GM10266 (cell line): Measurements from ENCODE around the gene ACSL6.

ENCODE experiments used
- DNase-seq: peaks from one replicate; pipeline ENCODE4 v3.0.0; 2012; ENCODE audit errors: extremely low spot score
- TF ChIP-seq, protein P1 (sequence below): IDR thresholded peaks from 2 replicates; pipeline ENCODE4 v1.5.1; 2012; ENCODE audit warnings: mild to moderate bottlenecking, low read depth; ENCODE audit not compliant: control insufficient read depth, insufficient read depth; ENCODE audit errors: missing control alignments

The ACSL6 gene

DNA sequence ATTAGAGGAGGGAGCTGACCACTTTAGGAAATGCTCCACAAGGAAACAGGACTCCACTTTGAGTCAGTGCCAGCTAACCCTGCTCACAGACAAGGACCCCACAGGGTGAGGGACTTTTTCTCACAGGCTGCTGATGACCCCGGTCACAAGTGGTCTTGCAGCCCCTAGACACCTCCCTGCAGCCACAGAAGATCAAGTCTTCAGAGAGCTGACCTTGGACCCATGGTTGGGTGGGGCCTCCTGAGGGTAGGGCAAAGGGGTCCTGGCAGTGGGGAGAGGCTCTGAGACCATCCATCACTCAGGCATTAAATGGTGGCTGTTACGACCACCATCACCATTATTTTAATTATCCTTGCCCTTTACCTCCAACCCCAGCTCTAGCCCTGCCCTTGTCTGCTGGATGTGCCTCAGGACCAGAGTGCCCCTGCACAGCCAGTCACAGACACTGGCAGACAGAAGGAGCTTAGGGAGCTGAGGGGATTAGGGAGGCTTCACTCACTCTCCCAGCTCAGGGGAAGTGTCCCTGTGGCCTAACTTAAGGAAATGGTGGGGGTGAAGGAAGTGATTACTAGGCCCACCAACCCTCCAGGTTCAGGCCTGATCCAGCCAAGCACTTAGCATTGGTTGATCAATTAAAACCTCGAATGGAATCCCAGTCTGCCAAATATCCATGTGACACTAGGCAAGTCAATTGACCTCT is 1.6 kb downstream of the ACSL6 start:
- TF ChIP-seq, protein P1, sequence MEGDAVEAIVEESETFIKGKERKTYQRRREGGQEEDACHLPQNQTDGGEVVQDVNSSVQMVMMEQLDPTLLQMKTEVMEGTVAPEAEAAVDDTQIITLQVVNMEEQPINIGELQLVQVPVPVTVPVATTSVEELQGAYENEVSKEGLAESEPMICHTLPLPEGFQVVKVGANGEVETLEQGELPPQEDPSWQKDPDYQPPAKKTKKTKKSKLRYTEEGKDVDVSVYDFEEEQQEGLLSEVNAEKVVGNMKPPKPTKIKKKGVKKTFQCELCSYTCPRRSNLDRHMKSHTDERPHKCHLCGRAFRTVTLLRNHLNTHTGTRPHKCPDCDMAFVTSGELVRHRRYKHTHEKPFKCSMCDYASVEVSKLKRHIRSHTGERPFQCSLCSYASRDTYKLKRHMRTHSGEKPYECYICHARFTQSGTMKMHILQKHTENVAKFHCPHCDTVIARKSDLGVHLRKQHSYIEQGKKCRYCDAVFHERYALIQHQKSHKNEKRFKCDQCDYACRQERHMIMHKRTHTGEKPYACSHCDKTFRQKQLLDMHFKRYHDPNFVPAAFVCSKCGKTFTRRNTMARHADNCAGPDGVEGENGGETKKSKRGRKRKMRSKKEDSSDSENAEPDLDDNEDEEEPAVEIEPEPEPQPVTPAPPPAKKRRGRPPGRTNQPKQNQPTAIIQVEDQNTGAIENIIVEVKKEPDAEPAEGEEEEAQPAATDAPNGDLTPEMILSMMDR: no peak
- no peak for DNase-seq

DNA sequence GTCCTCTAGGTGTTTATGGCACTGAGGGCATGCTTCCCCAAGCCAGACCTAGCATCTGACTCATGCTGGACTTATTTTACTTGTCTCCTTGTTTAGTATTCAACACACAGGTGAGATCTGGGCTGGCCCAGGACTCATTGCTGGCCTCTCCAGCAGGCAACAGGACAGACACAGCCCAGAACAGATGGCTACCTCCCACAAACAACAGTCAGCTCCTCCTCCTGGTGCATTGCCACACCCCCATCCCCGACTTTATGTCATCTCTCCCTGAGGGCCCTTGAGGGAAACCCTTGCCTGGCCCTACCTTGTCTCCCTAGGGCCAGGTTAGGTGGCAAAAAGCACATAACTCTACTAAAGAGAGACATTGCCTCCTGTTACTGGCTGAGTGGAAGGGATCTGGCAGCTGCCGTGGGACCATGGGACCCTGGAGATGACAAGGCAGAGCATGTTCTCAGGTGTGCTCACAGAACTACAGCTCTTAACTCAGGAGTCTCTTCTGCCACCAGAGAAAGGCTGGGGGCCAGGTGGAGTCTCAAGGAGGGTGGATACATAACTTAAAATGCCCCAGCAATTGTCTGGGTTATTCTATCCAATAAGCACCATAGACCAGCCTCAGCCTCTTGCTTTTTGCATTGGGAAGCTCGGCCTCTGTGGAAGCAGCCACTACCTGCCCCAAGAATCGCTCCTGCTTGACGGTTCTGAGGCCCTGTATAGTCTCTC is 2.3 kb downstream of the ACSL6 start:
- TF ChIP-seq, protein P1: no peak
- peak; percentile 38 for DNase-seq

DNA sequence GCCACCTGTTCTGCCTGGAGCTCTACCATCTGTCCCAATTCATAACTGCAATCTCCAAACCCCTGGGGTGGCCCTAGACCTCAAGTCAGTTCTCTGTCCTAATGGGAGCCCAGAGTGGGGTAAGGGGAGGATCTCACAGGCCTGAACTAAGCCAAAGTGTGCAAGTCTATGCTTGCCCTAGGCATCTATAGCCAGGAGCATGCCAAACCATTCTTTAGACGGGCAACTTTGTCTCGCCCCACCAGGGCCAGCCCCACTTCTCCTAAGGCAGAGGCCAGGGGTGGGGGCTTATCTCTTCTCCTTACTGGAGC is 3.3 kb downstream of the ACSL6 start:
- TF ChIP-seq, protein P1: no peak
- DNase-seq: no peak

DNA sequence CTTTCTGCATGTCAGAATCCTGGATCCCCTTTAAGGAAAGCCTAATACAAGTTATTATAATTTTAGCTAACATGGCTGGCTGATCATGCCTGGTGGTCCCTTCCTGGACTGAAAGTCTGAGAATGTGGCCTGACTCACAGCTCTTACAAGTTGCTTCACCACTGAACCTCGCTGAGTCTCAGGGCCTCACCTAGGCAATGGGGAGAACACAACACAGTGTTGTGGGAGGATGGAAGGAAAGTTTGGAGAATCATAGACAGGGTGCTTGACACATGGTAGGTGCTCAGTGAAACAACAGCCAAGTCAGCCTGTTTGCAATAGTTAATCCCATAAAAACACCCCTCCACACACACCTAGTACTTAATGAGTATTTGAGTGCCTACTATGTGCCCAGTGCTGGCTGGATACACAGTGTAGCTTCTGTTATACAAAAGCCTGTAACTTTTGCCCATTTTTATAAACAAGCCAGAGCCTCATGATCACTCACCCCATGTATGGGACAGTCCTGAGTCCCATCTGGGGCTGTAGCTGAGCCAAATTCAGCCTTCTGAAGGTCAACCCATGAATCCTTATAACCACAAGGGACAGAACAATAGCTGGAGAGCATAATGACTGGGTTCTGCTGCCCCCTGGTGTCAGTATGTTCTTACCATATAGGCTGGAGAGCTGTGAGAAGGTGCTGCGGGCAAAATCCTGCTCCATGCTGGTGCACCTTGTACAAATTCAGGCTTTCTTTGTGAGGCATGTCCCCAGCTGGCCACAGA is 3.9 kb downstream of the ACSL6 start:
- TF ChIP-seq, protein P1: peak; percentile 78
- peak; percentile 81 for DNase-seq

DNA sequence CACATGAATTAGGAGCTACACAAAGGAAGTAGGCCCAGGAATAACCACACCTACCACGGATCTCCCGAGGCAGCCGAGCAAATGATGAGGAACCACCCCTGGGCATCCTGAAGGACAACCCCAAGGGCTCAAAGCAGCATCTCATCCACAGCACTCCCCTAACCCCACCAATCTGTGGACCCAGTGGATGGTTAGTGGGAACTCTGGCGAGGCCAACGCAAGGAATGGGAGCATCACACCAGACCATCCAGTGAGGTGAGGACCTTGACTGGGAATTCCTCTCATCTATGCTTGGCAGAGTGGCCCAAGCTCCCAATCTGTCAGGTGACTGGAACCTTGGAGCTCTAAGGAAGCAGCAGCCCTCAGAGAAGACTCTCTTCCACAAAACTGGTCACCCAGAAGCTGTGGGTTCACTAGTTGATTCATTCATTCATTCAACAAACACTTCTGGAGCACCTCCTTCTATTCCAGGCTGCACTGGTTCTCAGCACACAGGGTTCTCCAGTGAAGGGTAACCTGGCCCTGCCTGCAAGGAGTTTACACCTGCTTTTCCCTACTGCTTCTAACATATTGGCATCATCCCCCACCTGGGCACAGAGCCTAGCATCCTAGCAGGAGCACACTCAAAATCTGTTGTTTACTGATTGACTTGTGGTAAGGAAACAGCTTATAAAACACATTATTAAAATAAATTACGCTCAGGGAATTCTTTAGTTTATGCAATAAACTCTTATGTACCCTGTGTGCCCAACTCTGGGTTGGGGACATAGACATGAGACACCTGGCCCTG is 4.9 kb downstream of the ACSL6 start:
- TF ChIP-seq, protein P1: no peak
- DNase-seq: no peak

- DNase-seq: no peak
- TF ChIP-seq, protein P1: no peak
Observed at GRCh38 chr5:132005591-132005990, 5.9 kb downstream of the ACSL6 start.
